Neural cell (in vitro differentiated cells): ENCODE results near the gene DPP7. TPM values are rescaled to one million over a fixed set of nuclear protein-coding genes. Genes with fewer than 3 reads are reported as not detected.

ENCODE experiments used
- H2AFZ ChIP-seq: fragments of 200-600, 300-800 bp; sonication (generic), shearing (Covaris generic); 2 replicates; pipeline ENCODE4 v1.6.0; 2014; ENCODE audit warnings: low read depth, mild to moderate bottlenecking, antibody characterized with exemption, low read length, moderate library complexity
- H3F3A ChIP-seq: fragments of 200-600 bp; shearing (Covaris generic); 2 replicates; pipeline ENCODE4 v1.6.1; 2016; ENCODE audit warnings: mild to moderate bottlenecking, moderate library complexity, mixed read lengths, antibody characterized with exemption, low read length; ENCODE audit not compliant: insufficient read depth, poor library complexity, severe bottlenecking
- H3K27ac ChIP-seq: fragments of 200-600, 300-800 bp; sonication (generic), shearing (Covaris generic); 2 replicates; pipeline ENCODE4 v1.5.1; 2014; ENCODE audit warnings: mild to moderate bottlenecking, low read length, moderate library complexity
- H3K27me3 ChIP-seq: fragments of 300-800, 200-600 bp; sonication (generic), shearing (Covaris generic); 2 replicates; pipeline ENCODE4 v1.6.0; 2014; ENCODE audit warnings: mild to moderate bottlenecking, low read depth, low read length, moderate library complexity; ENCODE audit not compliant: insufficient read depth
- H3K36me3 ChIP-seq: fragments of 300-800, 200-600 bp; sonication (generic), shearing (Covaris generic); 2 replicates; pipeline ENCODE4 v1.5.1; 2014; ENCODE audit warnings: mild to moderate bottlenecking, antibody characterized with exemption, low read length, moderate library complexity; ENCODE audit not compliant: insufficient read depth
- H3K4me2 ChIP-seq: fragments of 300-800, 200-600 bp; sonication (generic), shearing (Covaris generic); 2 replicates; pipeline ENCODE4 v1.6.0; 2014; ENCODE audit warnings: mild to moderate bottlenecking, low read length
- H3K4me3 ChIP-seq: fragments of 300-800, 200-600 bp; sonication (generic), shearing (Covaris generic); 2 replicates; pipeline ENCODE4 v1.5.1; 2014; ENCODE audit warnings: mild to moderate bottlenecking, low read length, moderate library complexity
- H3K79me2 ChIP-seq: fragments of 200-600 bp; shearing (Covaris generic); replicated peaks from 2 replicates; pipeline ENCODE4 v1.6.0; 2014; ENCODE audit warnings: mild to moderate bottlenecking, low read length, moderate library complexity; ENCODE audit not compliant: insufficient read depth
- H3K9ac ChIP-seq: fragments of 300-800, 200-600 bp; sonication (generic), shearing (Covaris generic); 2 replicates; pipeline ENCODE4 v1.6.1; 2016; ENCODE audit warnings: mild to moderate bottlenecking, low read length, mixed read lengths
- H3K9me2 ChIP-seq: fragments of 200-600 bp; shearing (Covaris generic); 2 replicates; pipeline ENCODE4 v1.6.1; 2016; ENCODE audit warnings: mild to moderate bottlenecking, low read length, mixed read lengths; ENCODE audit not compliant: insufficient read depth
- H3K9me3 ChIP-seq: fragments of 200-600, 300-800 bp; sonication (generic), shearing (Covaris generic); 2 replicates; pipeline ENCODE4 v1.6.1; 2016; ENCODE audit warnings: mild to moderate bottlenecking, mixed run types, low read length, moderate library complexity, mixed read lengths
- H4K20me1 ChIP-seq: fragments of 200-600 bp; shearing (Covaris generic); 2 replicates; pipeline ENCODE4 v1.6.1; 2016; ENCODE audit warnings: mild to moderate bottlenecking, mixed run types; ENCODE audit not compliant: insufficient read depth
- CTCF ChIP-seq: fragments of 450-650 bp; IDR thresholded peaks from 2 replicates; pipeline ENCODE4 v1.5.1; 2014; ENCODE audit warnings: antibody characterized with exemption, mild to moderate bottlenecking, moderate library complexity; ENCODE audit not compliant: poor library complexity, severe bottlenecking
- EZH2 ChIP-seq: fragments of 200-600, 300-800 bp; shearing (Covaris generic), sonication (generic); IDR thresholded peaks from 2 replicates; pipeline ENCODE4 v1.6.1; 2014; ENCODE audit warnings: antibody characterized with exemption, low read length, borderline replicate concordance, mild to moderate bottlenecking; ENCODE audit not compliant: insufficient read depth, poor library complexity, severe bottlenecking
- POLR2AphosphoS5 ChIP-seq: IDR thresholded peaks from 2 replicates; pipeline ENCODE4 v1.6.1; 2012
- REST ChIP-seq: IDR thresholded peaks from 2 replicates; pipeline ENCODE4 v1.6.1; 2012; ENCODE audit warnings: borderline replicate concordance
- polyA plus RNA-seq: library from polyadenylated mRNA; depleted of rRNA; stranded (reverse); fragments of >200 nt; gene quantifications from 2 replicates; pipeline ENCODE4 v1.2.3, GENCODE V29; 2014

DPP7 gene
- polyA plus RNA-seq, 1 donor from 2014 or later = 23.3 TPM

- Histone ChIP-seq H3K27me3 (peaks cover 10% of the 10 kb centered on the region), H2AFZ (no peak overlapping the region), H3K9me2 (no peaks in the 10 kb centered on the region), H3K9ac (no peak overlapping the region), H4K20me1 (no peaks in the 10 kb centered on the region), H3K4me3 (no peak overlapping the region), H3K4me2 (no peak overlapping the region), H3K9me3 (no peaks in the 10 kb centered on the region), H3K27ac (no peak overlapping the region), H3K79me2 (no peaks in the 10 kb centered on the region), H3F3A (no peaks in the 10 kb centered on the region), H3K36me3 (no peaks in the 10 kb centered on the region)
- TF ChIP-seq EZH2 = no peak
- no peak for TF ChIP-seq CTCF
Observed at GRCh38 chr9:137110911-137111787, 3.4 kb downstream of the DPP7 start.

- H2AFZ ChIP-seq = no peak overlapping the region
- H3K9ac ChIP-seq = no peak overlapping the region
- no peak overlapping the region for H3K4me3 ChIP-seq
- peaks cover 10% of the 10 kb centered on the region for H3K27me3 ChIP-seq
- H3K79me2 ChIP-seq = no peaks in the 10 kb centered on the region
- H3F3A ChIP-seq = no peaks in the 10 kb centered on the region
- TF ChIP-seq POLR2AphosphoS5 = no peak
- no peak for TF ChIP-seq REST
- H3K27ac ChIP-seq = no peak overlapping the region
- no peaks in the 10 kb centered on the region for H3K9me3 ChIP-seq
- no peaks in the 10 kb centered on the region for H4K20me1 ChIP-seq
- no peaks in the 10 kb centered on the region for H3K36me3 ChIP-seq
- H3K4me2 ChIP-seq = no peak overlapping the region
- H3K9me2 ChIP-seq = no peaks in the 10 kb centered on the region
Observed at GRCh38 chr9:137110147-137110910, 4.2 kb downstream of the DPP7 start.
